Hindlimb muscle (tissue), 1 donor: ENCODE results near the gene E2F2. TPM values are rescaled to one million over a fixed set of nuclear protein-coding genes. Genes with fewer than 3 reads are reported as not detected.
A peak's percentile ranks its signal among the peaks of the same experiment; 100 is the strongest.

Experiments
- DNase-seq: peaks from one replicate; pipeline ENCODE4 v3.0.0-alpha.2; 2013
- polyA plus RNA-seq: library from polyadenylated mRNA; unstranded; fragments of 120-200 nt; gene quantifications from one replicate; pipeline ENCODE4 v1.2.1, GENCODE V29; 2013; ENCODE audit not compliant: insufficient read length

E2F2 gene
- polyA plus RNA-seq, 1 donor, result 3.9 TPM

DNA sequence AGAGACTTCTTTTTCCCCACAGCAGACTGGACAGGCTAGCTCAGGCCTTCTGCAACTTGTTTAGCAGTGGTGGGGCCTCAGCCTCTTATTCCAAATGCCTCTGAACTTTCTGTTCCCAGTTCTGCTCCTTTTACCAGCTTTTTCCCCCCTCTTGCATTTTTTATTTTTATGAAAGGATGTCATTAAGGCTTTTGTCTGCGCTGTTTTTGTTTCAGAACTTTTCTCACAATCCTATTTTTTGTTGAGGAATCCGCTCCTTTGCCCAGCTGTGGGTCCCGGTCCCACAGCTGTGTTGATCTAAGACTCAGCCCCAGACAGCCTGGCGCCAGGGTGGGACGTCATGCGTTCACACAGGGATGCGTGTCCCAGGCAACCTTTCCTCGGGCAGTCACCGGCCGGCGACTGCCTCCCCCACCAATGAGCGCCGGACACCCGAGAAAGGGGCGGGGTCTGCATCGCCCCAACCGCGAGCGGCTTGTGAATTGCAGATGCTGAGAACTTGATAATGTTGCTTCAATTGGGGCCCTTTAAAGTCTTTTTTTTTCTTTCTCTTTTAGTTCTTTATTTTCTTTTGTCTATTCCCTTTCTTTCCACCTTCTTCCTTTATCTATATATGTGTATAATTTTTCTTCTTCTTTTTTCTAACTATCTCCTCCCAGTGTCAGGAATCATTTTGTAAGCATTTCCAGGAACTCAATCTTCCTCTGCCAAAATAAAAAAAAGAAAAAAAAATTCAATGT lies 31.3 kb upstream of the E2F2 start:
- DNase-seq, result peak; percentile 96

DNA sequence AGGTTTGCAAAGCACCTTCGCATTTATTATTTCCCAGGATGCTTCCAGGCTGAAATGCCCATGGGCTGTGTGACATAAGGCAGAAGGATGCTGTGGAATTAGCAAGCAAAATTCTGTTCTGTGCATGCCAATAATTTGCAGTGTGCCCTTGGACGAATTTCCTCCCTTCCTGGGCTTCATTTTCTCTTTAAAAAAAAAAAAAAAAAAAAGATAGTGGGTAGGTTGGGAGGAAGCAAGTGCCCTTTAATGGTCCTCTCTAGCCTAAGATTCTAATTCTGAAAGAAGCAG lies 30.7 kb upstream of the E2F2 start:
- DNase-seq, result no peak

DNA sequence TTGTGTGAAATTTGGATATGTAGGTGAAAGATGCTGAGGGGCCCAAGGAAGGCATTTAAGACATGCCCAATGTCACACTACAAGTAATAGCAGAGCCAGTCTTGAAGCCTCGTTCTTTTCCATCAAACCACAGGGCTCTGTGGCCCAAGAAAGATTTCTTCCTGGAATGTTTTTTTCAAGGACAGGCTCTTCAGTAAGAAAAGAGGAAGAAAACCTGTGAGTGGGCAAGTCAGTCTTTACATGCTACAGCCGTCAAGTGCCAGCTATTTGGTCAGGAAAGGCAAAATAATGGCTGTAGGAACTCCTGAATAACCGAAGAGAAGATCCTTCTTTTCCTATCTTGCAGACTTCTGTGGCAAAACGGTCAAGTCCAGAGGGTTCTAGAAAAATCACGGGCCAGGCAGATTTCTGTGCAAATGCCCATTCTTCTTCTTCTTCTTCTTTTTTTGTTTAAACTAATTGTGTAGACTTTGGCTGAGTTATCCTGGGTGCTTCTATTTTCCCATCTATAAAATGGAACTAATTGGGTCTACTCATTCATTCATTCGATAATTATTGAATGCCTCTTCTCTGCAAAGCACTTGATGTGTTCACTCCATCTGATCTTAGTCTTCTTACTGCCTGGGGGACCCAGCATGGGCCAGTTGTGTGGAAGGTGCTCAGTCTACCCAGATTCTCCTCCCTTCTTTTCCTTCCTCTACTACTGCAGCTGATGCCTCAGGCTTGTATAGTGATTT lies 30.2 kb upstream of the E2F2 start:
- DNase-seq, result no peak

DNA sequence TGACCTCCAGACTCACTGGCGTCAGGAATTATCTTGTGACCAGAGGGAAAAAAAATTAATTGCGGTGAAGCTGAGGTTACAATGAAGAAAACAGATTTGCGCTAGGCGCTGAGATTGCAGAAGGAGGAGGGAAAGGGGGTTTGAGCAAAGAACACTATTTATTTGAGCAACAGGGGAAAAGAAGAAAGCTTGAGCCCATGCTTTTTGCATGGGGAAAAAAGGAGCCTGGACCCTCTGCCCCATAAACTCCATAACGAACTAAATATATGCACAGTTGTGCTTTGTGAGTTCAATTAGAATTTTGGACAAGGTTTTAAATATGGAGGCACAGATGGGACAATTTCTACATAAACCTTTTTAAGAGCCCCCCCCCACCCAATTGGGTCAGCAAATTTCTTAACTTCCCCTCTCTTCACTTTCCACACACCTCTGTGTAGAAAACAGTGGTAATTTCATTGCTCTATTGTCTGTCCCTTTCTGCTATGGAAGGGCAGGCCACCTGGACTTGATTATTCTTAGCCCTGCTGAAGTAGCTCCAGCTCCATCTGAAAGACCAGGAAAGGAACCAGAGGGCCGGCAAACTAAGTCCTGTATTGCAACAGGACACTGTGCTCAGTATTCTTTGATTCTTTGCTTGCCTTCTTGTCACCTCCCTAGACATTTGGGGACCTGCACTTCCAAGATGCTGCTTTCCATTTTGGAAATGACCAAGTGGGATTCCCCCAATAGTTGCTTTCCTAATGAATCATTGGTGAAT lies 29.1 kb upstream of the E2F2 start:
- no peak for DNase-seq

DNA sequence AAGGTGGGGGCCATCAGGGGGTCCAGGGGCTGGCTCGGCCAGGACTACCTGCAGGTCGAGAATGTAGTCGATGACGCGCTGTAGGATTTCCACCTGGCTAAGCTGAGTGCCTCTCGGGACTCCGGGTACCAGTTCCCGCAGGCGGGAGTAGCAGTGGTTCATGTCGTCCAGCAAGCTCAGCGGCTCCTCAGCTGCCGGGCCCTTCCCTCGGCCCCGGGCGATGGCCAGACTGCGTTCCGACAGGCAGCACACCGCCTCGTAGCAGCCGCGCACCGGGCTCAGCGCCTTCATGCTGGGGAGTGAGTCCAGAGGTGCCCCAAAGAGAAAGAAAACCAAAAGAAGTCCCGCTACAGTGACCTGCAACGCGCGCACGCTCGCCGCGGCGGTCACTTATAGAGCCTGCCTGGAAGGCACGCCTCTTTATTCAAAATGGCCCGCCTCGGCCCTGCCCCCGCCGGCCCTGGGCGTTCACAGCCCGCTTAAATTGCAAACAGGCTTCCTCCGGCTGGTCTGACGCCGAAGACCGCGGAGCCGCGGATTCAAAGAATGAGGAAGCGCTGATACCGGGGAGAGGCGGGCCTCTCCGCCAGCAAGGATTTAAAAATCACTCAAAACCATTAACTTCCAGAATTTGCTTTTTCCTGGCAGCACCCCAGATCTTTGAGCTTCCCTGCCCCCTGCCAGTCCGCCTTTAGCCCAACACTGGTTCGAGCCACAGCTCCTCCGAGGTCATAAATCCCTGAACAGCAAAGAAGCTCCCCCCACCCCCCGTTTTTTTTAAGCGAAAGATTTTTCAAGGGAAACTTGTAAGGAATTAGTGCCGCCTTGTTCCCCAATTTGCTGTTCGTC lies 28.3 kb upstream of the E2F2 start, which contains the start of gene ID3:
Gene ID3, minus strand, starts transcription at position 366 of the 849 bp plus-strand sequence. Its CDS starts 75 bp downstream, at position 291.
- peak; percentile 97 for DNase-seq

DNA sequence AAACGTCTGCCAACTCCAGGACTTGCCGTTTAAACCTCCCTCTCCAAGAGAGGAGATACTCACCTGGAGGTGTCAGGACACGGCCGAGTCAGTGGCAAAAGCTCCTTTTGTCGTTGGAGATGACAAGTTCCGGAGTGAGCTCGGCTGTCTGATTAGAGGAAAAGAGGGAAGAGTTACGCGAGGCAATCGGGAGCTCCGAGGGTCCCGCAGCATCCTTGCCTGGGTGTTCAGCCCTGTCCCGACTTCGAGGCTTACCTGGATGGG lies 27.8 kb upstream of the E2F2 start:
- DNase-seq, result no peak

DNA sequence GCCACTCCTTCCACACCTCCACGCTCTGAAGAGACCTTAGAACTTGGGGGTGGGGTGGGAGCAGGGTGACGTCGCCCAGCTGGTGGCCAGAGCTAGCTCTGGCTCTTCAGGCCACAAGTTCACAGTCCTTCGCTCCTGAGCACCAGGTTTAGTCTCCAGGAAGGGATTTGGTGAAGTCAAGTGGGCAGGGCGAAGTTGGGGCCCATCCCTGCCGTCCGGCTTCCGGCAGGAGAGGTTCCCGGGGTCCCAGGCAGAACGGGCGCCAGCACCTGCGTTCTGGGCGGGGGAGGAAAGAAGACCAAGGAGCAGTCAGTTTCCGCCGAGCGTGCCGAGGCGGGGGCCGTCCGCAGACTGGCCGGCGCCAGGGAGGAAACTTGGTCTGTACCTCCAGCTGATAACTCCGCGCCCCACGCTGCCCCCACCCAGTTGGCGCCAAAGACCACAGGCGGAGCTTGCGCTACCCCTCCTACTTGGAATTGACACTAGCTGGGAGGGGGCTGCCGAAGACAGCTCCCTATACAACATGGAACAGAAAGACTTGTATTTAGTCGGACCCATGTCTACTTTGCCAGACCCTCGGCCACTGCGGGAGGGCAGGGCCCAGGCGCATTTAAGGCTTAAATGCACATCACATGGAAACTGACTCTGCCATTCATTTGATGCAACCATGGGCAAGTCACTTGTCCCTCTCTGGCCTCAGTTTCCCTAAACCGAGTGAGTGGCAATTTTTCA lies 27.3 kb upstream of the E2F2 start:
- peak; percentile 66 for DNase-seq

DNA sequence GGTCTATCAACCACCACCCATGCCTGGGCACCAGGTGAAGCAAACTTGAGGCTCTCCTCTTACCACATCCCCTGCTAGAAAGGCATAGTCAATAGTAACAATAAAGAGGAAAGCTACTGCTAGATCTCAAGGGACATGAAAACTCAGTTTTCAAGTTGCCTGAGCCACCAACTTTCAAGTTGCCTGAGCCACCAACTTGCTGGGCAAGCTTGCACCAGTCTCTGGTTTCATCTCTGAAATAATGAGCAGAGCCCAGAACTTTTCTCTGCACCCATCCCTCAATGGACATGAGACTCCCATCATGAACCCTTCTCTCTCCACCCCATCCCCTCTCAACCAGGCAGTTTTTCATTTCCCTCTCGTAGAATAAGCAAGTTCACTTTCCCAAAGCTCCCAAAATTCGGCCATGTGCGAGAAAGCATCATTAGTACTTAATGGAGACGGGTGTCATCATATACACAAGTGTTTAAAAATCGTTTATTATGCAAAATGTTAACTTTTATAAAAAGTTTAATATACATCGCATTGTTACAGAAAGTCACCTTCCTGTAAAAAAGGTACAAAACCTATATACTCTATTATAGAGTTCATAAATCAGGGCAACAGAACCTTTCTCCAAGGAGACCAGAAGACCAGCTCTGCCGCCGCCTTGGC lies 26.6 kb upstream of the E2F2 start:
- DNase-seq, result no peak

DNA sequence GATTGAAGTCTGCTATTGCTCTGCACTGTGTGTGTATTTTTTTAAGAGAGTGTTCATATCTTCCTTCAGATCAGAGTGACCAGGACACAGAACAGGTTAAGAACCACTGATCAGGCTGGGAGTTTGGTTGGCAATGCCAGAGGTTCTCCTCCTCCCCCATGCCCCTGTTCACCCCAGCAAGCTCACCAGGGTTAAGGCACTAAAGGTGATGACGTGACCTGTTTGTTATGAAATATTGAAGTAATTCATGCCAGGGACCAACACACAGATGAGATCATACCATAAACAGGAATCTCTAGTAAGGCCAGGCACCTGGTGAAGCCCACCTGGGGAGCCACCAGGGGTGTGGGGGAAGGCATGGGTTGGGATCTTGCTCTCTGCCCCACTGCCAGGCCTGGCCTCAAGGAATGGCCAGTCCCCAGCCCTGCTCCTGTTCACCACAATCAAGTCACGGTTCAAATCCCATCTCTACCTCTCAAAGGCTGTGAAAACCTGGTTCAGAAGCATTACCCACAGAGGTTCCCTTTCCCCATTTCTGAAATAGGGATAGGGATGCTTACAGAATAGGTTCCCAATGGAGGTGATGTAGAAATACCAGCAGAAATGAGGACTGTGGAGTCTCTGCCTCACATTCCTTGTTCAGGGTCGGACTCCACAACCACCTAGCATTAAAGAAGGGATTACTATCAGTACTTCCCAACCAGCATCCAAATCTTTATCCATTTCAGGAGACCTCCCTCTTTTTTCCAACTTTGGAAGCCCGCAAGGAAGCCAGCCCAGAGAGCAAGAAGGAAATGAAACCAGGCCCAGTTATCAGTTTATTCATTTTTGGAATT lies 25.8 kb upstream of the E2F2 start:
- no peak for DNase-seq

DNA sequence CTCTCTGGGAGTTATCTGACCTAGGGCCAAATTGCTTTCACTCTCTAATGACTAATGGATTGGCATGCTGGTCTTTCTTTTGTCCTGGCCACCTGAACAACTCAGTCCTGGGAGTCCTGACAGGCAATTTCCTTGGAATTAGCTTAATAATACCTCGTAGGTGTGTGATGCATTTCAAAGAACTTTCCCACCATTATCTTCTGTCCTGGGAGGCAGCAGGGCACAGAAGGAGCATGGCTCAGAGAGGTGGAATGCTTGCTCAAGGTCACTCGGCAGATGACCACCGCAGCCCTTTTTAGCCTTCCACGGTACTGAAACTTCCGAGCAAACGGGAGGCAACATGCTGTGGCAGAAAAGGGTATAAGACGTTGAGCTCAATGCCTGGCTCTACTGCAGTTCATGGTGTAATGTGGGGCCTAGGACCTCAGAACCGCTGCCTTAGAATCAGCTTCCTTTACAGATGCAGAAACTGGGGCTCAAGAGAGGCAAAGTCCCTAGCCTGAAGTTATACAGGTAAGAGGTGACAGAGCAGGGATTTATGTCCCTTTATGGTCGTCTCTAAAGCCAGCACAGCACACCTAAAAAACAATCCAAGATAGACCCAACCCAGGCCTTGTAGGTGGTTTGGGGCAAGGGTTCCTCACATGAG lies 25.1 kb upstream of the E2F2 start:
- DNase-seq, result no peak

DNA sequence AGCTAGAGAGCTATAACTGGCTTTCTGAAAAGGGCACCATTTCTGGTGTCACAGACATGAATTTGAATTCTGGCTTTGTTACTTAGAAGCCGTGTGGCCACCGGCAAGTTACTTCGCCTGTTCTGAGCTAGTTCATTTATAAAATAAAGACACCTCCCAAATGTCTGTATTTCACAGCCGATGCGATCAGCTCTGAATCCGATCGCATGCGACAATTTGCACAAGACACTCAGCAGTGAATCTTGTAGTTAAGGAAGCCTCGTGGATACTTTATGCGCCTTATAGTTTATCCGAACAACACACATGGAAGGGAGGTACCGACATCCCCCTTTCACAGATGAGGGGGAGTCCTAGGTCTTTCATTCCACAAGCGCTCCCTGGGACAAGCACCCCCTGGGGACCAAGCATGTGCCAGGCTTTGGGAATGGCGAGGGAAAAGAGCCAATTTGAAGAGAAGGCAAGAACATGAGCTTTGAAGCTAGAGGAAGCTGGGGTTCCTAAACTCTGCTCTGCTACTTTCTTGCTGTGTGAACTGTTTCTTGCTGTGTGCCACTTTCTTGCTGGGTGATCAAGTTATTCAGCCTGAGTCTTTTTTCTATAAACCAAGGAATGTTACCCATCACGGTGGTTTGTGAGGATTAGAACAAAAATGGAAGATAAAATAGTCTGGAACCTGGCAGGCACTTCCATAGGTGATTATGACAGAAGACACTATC lies 24.4 kb upstream of the E2F2 start:
- DNase-seq, result no peak

DNA sequence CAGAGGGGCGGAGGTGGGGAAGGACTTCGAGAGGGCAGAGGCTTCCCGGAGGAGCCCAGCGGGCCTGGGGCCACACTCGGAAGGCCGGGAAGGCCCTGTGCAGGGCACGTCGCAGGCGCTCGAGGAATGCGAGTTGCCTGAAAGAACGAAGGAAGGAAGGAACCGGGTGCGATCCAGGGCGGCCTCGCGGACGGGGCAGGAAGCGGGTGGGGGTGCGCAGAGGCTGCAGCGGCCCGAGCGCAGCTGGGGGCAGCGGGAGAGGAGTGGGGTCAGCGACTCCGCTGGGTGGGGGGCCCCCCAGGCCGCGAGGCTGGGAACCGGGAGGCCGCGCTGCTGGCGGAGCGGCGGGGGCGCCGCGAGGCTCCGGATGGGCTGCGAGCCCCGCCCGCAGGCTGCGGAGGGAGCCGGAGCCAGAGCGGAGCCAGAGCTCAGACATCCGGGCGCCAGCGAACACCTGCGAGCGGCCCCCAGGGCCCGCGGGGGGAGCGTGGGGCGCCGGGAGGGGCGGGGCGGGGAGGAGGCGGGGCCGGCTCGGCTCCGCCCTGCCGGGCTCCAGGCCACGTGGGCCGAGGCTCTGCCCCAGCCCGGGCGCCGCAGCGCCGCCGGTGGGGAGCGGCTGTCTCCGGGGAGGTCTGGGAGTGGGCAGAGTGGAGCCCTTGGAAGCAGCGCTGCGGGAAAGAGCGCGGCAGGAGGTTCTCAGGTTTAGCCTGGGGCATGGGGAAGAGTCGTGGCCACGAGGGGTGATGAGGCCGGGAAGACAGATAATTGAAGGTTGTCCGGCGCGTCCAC lies 23.6 kb upstream of the E2F2 start:
- peak; percentile 89 for DNase-seq

DNA sequence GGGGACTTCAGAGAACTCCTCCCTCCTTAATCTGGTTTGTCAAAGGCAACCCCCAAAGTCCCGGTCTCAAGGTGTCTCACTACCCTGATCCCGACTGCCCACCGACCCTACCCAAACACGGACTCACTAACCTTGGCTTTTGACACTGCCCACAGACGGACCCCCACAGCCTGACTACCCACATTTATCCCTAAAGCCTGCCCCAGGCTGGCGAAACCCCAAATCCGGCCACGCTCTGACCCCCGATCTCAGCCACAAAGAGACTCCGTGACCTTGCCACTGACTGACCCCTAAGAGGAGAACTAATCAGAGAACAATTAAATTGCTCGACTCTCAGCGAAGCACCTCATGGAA lies 23.1 kb upstream of the E2F2 start:
- no peak for DNase-seq

DNA sequence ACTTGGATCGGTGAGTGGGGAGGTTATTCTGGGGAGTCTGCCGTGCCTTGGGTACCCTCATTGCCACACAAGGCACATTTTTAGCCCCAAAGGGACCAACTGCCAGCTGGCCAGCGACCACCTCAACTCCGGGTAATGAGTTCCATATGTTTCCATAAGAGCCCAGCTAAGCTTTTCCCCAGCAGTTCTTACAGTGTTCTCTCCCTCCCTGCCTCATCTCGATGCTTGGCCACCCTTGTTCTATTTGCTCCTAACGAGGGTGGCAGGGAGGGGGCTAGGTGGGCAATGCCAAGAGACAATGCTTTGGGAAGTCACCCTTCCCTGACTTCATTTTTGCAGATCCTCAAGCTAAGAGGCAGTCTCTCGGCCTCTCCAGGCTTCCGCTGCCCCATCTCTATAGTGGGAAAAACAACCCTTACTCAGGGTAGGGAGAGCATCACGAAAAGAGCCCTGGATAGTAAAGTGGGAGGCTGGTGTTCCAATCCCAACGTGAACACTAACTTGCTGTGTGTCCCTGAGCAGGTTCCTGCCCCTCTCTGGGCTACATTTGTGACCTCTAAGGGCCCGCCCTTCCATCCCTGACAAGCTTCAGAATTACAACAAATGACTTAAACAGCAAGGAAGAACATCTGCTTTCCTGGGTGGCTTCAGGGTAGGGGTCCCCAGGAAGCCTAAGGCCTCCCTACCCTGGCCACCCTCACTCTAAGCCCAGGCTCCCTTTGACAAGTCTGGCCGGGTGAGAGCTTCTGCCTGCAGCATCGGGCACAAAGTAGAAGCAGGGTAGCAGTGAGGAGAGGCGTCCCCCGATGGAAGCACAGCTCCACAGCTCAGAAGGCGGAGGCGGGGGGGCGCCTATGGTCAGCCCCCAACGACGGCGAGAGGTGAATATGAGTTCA lies 22.4 kb upstream of the E2F2 start:
- DNase-seq, result peak; percentile 70

DNA sequence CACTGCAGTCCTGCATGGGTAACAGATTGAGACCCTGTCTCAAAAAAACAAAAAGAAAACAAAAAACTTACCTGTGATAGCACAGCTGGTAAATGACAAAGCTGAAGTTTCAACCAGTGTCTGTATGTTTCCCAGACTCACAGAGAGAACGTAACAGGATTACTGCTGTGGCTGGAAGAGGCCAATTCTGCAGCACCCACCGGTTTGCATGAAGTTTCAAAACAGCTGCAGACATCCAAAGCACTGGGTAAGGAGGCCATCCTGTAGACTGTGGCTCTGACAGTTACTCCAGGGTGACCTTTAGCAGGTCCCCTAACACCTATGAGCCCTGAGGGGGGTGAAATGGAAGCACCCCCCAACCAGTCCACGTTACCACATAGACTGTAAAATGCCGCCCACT lies 20.8 kb upstream of the E2F2 start:
- DNase-seq, result no peak

DNA sequence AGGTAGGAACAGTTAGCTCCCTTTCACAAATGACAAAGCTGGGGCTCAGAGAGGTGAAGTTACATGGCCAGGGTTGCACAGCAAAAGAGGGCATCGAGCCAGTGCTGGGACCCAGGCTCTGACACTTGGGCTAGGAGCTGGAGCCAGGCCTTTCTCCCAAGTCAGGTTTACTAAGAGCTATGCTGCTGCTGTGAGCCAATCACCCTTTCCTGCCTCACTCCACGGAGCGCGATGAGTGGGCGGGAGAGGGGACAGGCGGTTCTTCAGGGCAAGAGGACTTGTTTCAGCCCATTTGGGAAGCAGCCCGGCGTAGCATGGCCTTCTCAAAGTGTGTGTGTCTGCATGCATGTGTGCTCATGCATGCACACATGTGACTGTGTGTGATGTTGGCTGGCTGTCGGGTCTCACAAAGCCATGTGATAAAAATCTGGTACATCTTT lies 17.7 kb upstream of the E2F2 start:
- DNase-seq, result no peak

DNA sequence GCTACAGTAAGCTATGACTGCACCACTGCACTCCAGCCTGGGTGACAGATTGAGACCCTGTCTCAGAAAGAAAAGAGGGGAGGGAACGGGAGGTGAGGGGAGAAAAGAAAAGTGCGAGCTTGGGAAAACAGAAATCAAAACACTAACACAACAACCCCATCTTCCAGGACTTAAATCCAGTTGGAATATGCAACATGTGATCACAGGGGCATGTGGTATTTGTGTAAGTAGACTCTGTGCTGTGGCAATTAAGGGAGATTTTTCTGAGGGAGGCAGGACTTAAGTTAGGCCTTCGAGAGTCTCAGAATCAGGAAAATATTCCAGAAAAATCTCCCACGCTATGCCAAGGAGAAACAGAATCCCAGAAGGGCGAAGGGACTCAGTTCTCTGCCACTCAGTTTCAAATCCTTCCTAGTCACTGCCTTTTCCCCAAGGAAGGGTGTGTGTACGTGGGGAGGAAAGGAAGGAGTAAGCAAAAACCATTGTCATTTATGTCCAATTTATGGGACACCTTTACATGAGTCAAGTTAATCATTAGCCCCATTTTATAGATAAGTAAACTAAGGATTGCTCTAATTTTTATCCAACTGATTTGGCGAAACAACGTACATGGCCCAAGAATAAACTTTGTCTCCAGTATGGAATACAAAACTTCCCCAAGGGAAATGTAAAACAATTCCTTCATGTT lies 16.0 kb upstream of the E2F2 start:
- no peak for DNase-seq
